Astrocyte (in vitro differentiated cells and primary cell): ENCODE results near the gene PROSER3. TPM values are rescaled to one million over a fixed set of nuclear protein-coding genes. Genes with fewer than 3 reads are reported as not detected.
A peak's percentile ranks its signal among the peaks of the same experiment; 100 is the strongest.

Experiments
- DNase-seq: peaks from one replicate; pipeline ENCODE4 v3.0.0-alpha.2; 2010; ENCODE audit warnings: low read depth
- FAIRE-seq: peaks from 2 replicates; lab custom pipeline; 2011; peaks lifted over from hg19 to GRCh38; lab: Jason Lieb, UNC
- H2AFZ ChIP-seq: 2 replicates; pipeline ENCODE4 v1.6.0; 2012; ENCODE audit warnings: low read depth, low read length, inconsistent platforms
- H3K27ac ChIP-seq: 2 replicates; pipeline ENCODE4 v1.5.1; 2011; ENCODE audit warnings: low read depth, low read length, inconsistent platforms
- H3K27me3 ChIP-seq: 2 replicates; pipeline ENCODE4 v1.6.0; 2011; ENCODE audit warnings: low read length, inconsistent platforms; ENCODE audit not compliant: insufficient read depth
- H3K36me3 ChIP-seq: 2 replicates; pipeline ENCODE4 v1.5.1; 2011; ENCODE audit warnings: low read length, inconsistent platforms; ENCODE audit not compliant: insufficient read depth
- H3K4me1 ChIP-seq: 2 replicates; pipeline ENCODE4 v1.5.1; 2011; ENCODE audit warnings: low read length, inconsistent platforms; ENCODE audit not compliant: insufficient read depth
- H3K4me2 ChIP-seq: 2 replicates; pipeline ENCODE4 v1.6.0; 2012; ENCODE audit warnings: low read length, inconsistent platforms
- H3K4me3 ChIP-seq: 2 replicates; pipeline ENCODE4 v1.5.1; 2011; ENCODE audit warnings: low read depth, mild to moderate bottlenecking, low read length, inconsistent platforms; ENCODE audit not compliant: insufficient read depth
- H3K79me2 ChIP-seq: 2 replicates; pipeline ENCODE4 v1.6.0; 2012; ENCODE audit warnings: mild to moderate bottlenecking, low read length, inconsistent platforms; ENCODE audit not compliant: insufficient read depth
- H3K9ac ChIP-seq: 2 replicates; pipeline ENCODE4 v1.6.0; 2012; ENCODE audit warnings: mild to moderate bottlenecking, low read length, inconsistent platforms
- H3K9me3 ChIP-seq: 2 replicates; pipeline ENCODE4 v1.5.1; 2012; ENCODE audit warnings: low read depth, mild to moderate bottlenecking, low read length, inconsistent platforms; ENCODE audit not compliant: insufficient read depth
- H4K20me1 ChIP-seq: 2 replicates; pipeline ENCODE4 v1.6.0; 2012; ENCODE audit warnings: low read length, inconsistent platforms; ENCODE audit not compliant: insufficient read depth
- H3K27ac Mint-ChIP-seq: one replicate; pipeline ENCODE4 v1.8.0; 2021; ENCODE audit warnings: mild to moderate bottlenecking, mixed read lengths; ENCODE audit not compliant: unreplicated experiment
- H3K27me3 Mint-ChIP-seq: one replicate; pipeline ENCODE4 v1.8.0; 2021; ENCODE audit warnings: low read depth, mixed read lengths; ENCODE audit not compliant: unreplicated experiment
- H3K36me3 Mint-ChIP-seq: one replicate; pipeline ENCODE4 v1.8.0; 2021; ENCODE audit warnings: low read depth, mixed read lengths; ENCODE audit not compliant: unreplicated experiment
- H3K4me1 Mint-ChIP-seq: one replicate; pipeline ENCODE4 v1.8.0; 2021; ENCODE audit warnings: low read depth, mixed read lengths; ENCODE audit not compliant: unreplicated experiment
- H3K4me3 Mint-ChIP-seq: one replicate; pipeline ENCODE4 v1.8.0; 2021; ENCODE audit warnings: mild to moderate bottlenecking, moderate library complexity, mixed read lengths; ENCODE audit not compliant: unreplicated experiment
- H3K9me3 Mint-ChIP-seq: one replicate; pipeline ENCODE4 v1.8.0; 2021; ENCODE audit warnings: mild to moderate bottlenecking, mixed read lengths; ENCODE audit not compliant: unreplicated experiment
- CTCF ChIP-seq: IDR thresholded peaks from 2 replicates; pipeline ENCODE4 v1.5.1; 2011; ENCODE audit warnings: low read depth, mild to moderate bottlenecking, inconsistent platforms, low read length, moderate library complexity; ENCODE audit not compliant: insufficient read depth
- EZH2 ChIP-seq: IDR thresholded peaks from 2 replicates; pipeline ENCODE4 v1.6.1; 2012; ENCODE audit warnings: mild to moderate bottlenecking, low read length, inconsistent platforms; ENCODE audit not compliant: insufficient read depth
- total RNA-seq: library from RNA; stranded (reverse); gene quantifications from 2 replicates; pipeline ENCODE4 v1.2.1, GENCODE V29; 2021

Gene PROSER3
- total RNA-seq, 1 donor from 2014 or later: 35.6 TPM

DNA sequence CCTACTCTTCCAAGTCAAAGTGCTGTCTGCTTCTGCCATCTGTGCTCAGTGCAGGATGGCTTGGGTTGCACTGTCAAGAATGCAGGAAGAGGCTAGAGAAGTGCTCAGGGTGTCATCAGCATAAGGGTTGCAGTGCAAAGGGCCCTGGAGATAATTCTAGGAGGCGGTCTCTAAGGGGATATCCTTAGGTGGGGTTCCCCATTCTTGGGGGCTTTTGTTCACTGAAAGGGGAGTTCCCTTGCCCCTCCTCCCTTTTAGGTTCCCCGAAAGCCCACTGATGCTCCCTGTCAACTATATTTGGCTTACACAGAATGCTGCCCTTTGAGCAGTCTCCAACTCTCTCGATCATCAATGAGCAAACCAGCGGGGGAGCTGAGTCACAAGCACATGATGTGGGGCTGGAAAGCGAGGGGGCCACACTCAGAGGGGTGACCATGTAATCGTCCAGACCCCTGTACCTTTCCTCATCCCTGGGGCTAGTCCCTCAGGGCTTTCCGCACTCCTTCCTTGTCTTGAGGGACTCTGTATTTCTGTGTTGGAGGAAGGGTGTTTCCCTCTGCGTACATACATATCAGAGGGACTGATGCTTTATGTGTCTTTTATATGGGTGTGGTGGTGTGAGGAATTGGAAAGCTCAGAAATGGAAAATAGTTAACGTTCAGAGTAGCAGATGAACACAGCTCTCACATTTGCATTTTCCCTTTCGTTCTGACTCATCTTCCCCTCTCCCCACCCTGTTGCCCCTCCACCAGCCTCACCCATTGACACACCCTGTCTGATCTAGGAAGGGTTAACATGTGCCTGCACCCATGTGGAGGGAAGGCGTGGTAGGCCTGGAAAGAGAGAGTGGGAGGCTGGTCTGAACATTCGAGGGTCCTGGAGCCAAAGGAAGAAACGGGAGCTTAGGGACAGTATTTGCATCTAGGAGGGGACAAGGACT lies 46.9 kb upstream of the PROSER3 start:
- FAIRE-seq: no peak
- no peaks in the 10 kb centered on the region for H4K20me1 ChIP-seq
- no peak for TF ChIP-seq EZH2
- no peak overlapping the region for H3K9ac ChIP-seq
- Mint-ChIP-seq H3K9me3 (no peaks in the 10 kb centered on the region), H3K27ac (no peak overlapping the region), H3K4me3 (peak overlapping the region; percentile 34), H3K4me1 (no peaks in the 10 kb centered on the region), H3K27me3 (peaks cover 8% of the 10 kb centered on the region), H3K36me3 (peaks cover 8% of the 10 kb centered on the region)
- H3K4me3 ChIP-seq: no peak overlapping the region
- H2AFZ ChIP-seq: no peak overlapping the region
- H3K36me3 ChIP-seq: no peaks in the 10 kb centered on the region
- H3K27ac ChIP-seq: no peak overlapping the region
- H3K27me3 ChIP-seq: peaks cover 2% of the 10 kb centered on the region
- H3K4me1 ChIP-seq: peaks cover 4% of the 10 kb centered on the region
- no peaks in the 10 kb centered on the region for H3K79me2 ChIP-seq
- no peak overlapping the region for H3K4me2 ChIP-seq
- DNase-seq: no peak
- no peaks in the 10 kb centered on the region for H3K9me3 ChIP-seq

DNA sequence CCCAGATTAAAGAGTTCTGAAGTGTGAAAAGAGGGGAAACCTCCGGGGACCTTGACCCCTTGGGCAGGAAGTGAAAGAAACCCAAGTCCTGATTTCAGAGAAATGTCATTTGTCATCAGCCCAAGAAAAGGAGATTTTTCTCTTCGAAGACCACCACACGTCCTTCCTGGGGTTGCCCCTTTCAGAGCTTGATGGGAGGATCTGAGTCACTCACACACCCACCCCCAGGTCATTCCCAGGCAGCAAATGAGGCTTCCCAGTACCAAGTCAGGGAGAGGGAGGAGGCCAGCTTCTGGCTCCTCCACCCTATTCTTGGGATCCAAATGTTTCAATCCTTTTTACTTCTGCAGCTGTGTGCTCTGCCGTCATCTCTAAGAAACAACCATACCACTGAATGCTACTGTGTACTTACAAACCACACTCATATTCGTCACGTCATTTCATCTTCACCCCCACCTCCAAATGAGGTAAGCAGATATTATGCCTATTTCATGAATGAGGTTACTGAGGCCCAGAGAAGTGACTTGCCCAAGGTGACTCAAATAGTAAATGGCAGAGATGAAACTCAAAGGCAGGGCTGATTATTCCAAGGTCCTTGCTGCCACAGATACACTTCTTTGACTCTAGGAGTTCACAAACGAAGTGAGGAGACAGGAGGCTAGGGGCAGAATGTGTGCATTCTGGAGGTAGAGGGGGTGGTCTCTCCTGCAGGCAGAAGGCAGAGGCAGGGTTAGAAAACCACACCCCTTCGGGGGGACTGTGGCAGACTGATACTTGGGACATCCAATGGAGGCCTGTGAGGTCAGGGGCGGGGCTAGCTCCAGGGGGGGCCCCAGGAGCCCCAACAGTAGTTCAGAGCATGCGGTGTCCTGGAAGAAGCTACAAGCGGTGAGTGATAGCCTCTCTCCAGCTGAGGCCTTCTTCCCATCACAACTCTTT lies 45.1 kb upstream of the PROSER3 start:
- peaks cover 2% of the 10 kb centered on the region for H3K4me1 Mint-ChIP-seq
- peaks cover 8% of the 10 kb centered on the region for H3K36me3 Mint-ChIP-seq

More for the DNA sequence above, 45.1 kb upstream of the PROSER3 start:
- H3K9me3 Mint-ChIP-seq: no peaks in the 10 kb centered on the region
- peaks cover 6% of the 10 kb centered on the region for H3K27me3 Mint-ChIP-seq
- FAIRE-seq (no peak), DNase-seq (no peak)
- no peaks in the 10 kb centered on the region for H3K9me3 ChIP-seq
- H3K9ac ChIP-seq: no peak overlapping the region
- TF ChIP-seq CTCF (no peak), EZH2 (no peak)
- H3K4me3 ChIP-seq: no peak overlapping the region
- H3K4me1 ChIP-seq: peaks cover 10% of the 10 kb centered on the region
- no peak overlapping the region for H3K4me2 ChIP-seq
- H3K4me3 Mint-ChIP-seq: no peak overlapping the region
- no peak overlapping the region for H2AFZ ChIP-seq
- no peaks in the 10 kb centered on the region for H4K20me1 ChIP-seq
- H3K27me3 ChIP-seq: peaks cover 2% of the 10 kb centered on the region
- H3K36me3 ChIP-seq: no peaks in the 10 kb centered on the region
- no peak overlapping the region for H3K27ac Mint-ChIP-seq
- no peaks in the 10 kb centered on the region for H3K79me2 ChIP-seq
- H3K27ac ChIP-seq: no peak overlapping the region
